ENCODE data around the gene DGCR8.

Gene DGCR8

GRCh38 chr22:20111045-20111688, 31.1 kb downstream of the DGCR8 start:
- H3K9me3 ChIP-seq (ENCODE audit: low read length), result no peaks in the 10 kb centered on the region
- no peak overlapping the region for H3K9ac ChIP-seq (ENCODE audit: low read length)
- no peak overlapping the region for H3K27ac ChIP-seq (ENCODE audit: low read depth, low read length)
- no peak overlapping the region for H3K4me3 ChIP-seq (ENCODE audit: low read depth in 1 of 2, low read length in 2 of 2)
- H3K27me3 ChIP-seq (ENCODE audit: control insufficient read depth in 1 of 2, insufficient read depth in 2 of 2, low read length in 2 of 2), result no peaks in the 10 kb centered on the region
- H3K4me1 ChIP-seq (ENCODE audit: insufficient read depth, low read length), result peaks cover 9% of the 10 kb centered on the region
- peaks cover 82% of the 10 kb centered on the region for H3K36me3 ChIP-seq (ENCODE audit: insufficient read depth, low read length)

- Histone ChIP-seq H3K9me3 (ENCODE audit: low read length) (no peaks in the 10 kb centered on the region), H3K4me1 (ENCODE audit: insufficient read depth, low read length) (peaks cover 13% of the 10 kb centered on the region), H3K9ac (ENCODE audit: low read length) (no peak overlapping the region), H3K27ac (ENCODE audit: low read depth, low read length) (no peak overlapping the region), H3K36me3 (ENCODE audit: insufficient read depth, low read length) (peaks cover 74% of the 10 kb centered on the region), H3K4me3 (ENCODE audit: low read depth in 1 of 2, low read length in 2 of 2) (no peak overlapping the region), H3K27me3 (ENCODE audit: control insufficient read depth in 1 of 2, insufficient read depth in 2 of 2, low read length in 2 of 2) (no peaks in the 10 kb centered on the region)
These were observed 31.9 kb downstream of the DGCR8 start for GRCh38 chr22:20111689-20112622.

GRCh38 chr22:20112623-20113511, 32.8 kb downstream of the DGCR8 start:
- Histone ChIP-seq H3K4me1 (ENCODE audit: insufficient read depth, low read length) (peaks cover 13% of the 10 kb centered on the region), H3K36me3 (ENCODE audit: insufficient read depth, low read length) (peaks cover 65% of the 10 kb centered on the region), H3K27ac (ENCODE audit: low read depth, low read length) (no peak overlapping the region), H3K9me3 (ENCODE audit: low read length) (no peaks in the 10 kb centered on the region), H3K4me3 (ENCODE audit: low read depth in 1 of 2, low read length in 2 of 2) (no peak overlapping the region), H3K9ac (ENCODE audit: low read length) (no peak overlapping the region), H3K27me3 (ENCODE audit: control insufficient read depth in 1 of 2, insufficient read depth in 2 of 2, low read length in 2 of 2) (no peaks in the 10 kb centered on the region)

GRCh38 chr22:20113551-20114310, 33.7 kb downstream of the DGCR8 start:
- no peaks in the 10 kb centered on the region for H3K9me3 ChIP-seq (ENCODE audit: low read length)
- no peaks in the 10 kb centered on the region for H3K27me3 ChIP-seq (ENCODE audit: control insufficient read depth in 1 of 2, insufficient read depth in 2 of 2, low read length in 2 of 2)
- H3K36me3 ChIP-seq (ENCODE audit: insufficient read depth, low read length), result peaks cover 57% of the 10 kb centered on the region
- H3K4me1 ChIP-seq (ENCODE audit: insufficient read depth, low read length), result peaks cover 21% of the 10 kb centered on the region
- H3K4me3 ChIP-seq (ENCODE audit: low read depth in 1 of 2, low read length in 2 of 2), result no peak overlapping the region
- H3K27ac ChIP-seq (ENCODE audit: low read depth, low read length), result no peak overlapping the region
- no peak overlapping the region for H3K9ac ChIP-seq (ENCODE audit: low read length)

GRCh38 chr22:20114506-20115475, 34.8 kb downstream of the DGCR8 start:
- no peaks in the 10 kb centered on the region for H3K9me3 ChIP-seq (ENCODE audit: low read length)
- no peak overlapping the region for H3K27ac ChIP-seq (ENCODE audit: low read depth, low read length)
- H3K36me3 ChIP-seq (ENCODE audit: insufficient read depth, low read length), result peaks cover 60% of the 10 kb centered on the region
- H3K9ac ChIP-seq (ENCODE audit: low read length), result no peak overlapping the region
- peaks cover 23% of the 10 kb centered on the region for H3K4me1 ChIP-seq (ENCODE audit: insufficient read depth, low read length)
- no peaks in the 10 kb centered on the region for H3K27me3 ChIP-seq (ENCODE audit: control insufficient read depth in 1 of 2, insufficient read depth in 2 of 2, low read length in 2 of 2)
- H3K4me3 ChIP-seq (ENCODE audit: low read depth in 1 of 2, low read length in 2 of 2), result no peak overlapping the region

GRCh38 chr22:20115691-20116375, 35.8 kb downstream of the DGCR8 start, which contains the start of gene RANBP1:
RANBP1 (plus strand) TSS chr22:20116104; CDS start chr22:20116185, 81 bp downstream.
- peak within 1 kb of the TSS; percentile 71 to 72 for H3K4me3 ChIP-seq (ENCODE audit: low read depth in 1 of 2, low read length in 2 of 2)
- H3K4me1 ChIP-seq (ENCODE audit: insufficient read depth, low read length), result peaks cover 23% of the 10 kb centered on the region
- no peaks in the 10 kb centered on the region for H3K27me3 ChIP-seq (ENCODE audit: control insufficient read depth in 1 of 2, insufficient read depth in 2 of 2, low read length in 2 of 2)
- peak within 1 kb of the TSS; percentile 75 for H3K9ac ChIP-seq (ENCODE audit: low read length)
- H3K27ac ChIP-seq (ENCODE audit: low read depth, low read length), result peak within 1 kb of the TSS; percentile 90
- H3K9me3 ChIP-seq (ENCODE audit: low read length), result no peaks in the 10 kb centered on the region
- H3K36me3 ChIP-seq (ENCODE audit: insufficient read depth, low read length), result peaks cover 64% of the 10 kb centered on the region

GRCh38 chr22:20116376-20116950, 36.4 kb downstream of the DGCR8 start:
- Histone ChIP-seq H3K9me3 (ENCODE audit: low read length) (no peaks in the 10 kb centered on the region), H3K27ac (ENCODE audit: low read depth, low read length) (peak overlapping the region; percentile 90), H3K9ac (ENCODE audit: low read length) (peak overlapping the region; percentile 75), H3K4me1 (ENCODE audit: insufficient read depth, low read length) (peaks cover 23% of the 10 kb centered on the region), H3K36me3 (ENCODE audit: insufficient read depth, low read length) (peaks cover 59% of the 10 kb centered on the region), H3K4me3 (ENCODE audit: low read depth in 1 of 2, low read length in 2 of 2) (peak overlapping the region; percentile 71 to 72), H3K27me3 (ENCODE audit: control insufficient read depth in 1 of 2, insufficient read depth in 2 of 2, low read length in 2 of 2) (no peaks in the 10 kb centered on the region)

- Histone ChIP-seq H3K9me3 (ENCODE audit: low read length) (no peaks in the 10 kb centered on the region), H3K27me3 (ENCODE audit: control insufficient read depth in 1 of 2, insufficient read depth in 2 of 2, low read length in 2 of 2) (no peaks in the 10 kb centered on the region), H3K4me3 (ENCODE audit: low read depth in 1 of 2, low read length in 2 of 2) (peak within 1 kb of the TSS; percentile 73 to 78), H3K36me3 (ENCODE audit: insufficient read depth, low read length) (peaks cover 55% of the 10 kb centered on the region), H3K27ac (ENCODE audit: low read depth, low read length) (peak within 1 kb of the TSS; percentile 90), H3K9ac (ENCODE audit: low read length) (peak within 1 kb of the TSS; percentile 76), H3K4me1 (ENCODE audit: insufficient read depth, low read length) (peaks cover 23% of the 10 kb centered on the region)
These were observed 37.1 kb downstream of the DGCR8 start, which contains the start of gene TRMT2A for GRCh38 chr22:20116951-20117632. TRMT2A (minus strand) TSS chr22:20117226; CDS start chr22:20116906, 320 bp downstream.
